AG09319 (cell line): ENCODE results near the gene HOXD11.

Experiments used
- DNase-seq: peaks from one replicate; pipeline ENCODE4 v3.0.0-alpha.2; 2010; ENCODE audit warnings: low read depth; ENCODE audit errors: extremely low read depth
- TF ChIP-seq, protein P1 (sequence below): IDR thresholded peaks from 2 replicates; pipeline ENCODE4 v1.5.1; 2011; ENCODE audit warnings: low read depth, mild to moderate bottlenecking, inconsistent platforms, low read length, moderate library complexity

The HOXD11 gene

GRCh38 chr2:176146101-176146500 is 39.0 kb downstream of the HOXD11 start:
- no peak for DNase-seq
- TF ChIP-seq, protein P1, sequence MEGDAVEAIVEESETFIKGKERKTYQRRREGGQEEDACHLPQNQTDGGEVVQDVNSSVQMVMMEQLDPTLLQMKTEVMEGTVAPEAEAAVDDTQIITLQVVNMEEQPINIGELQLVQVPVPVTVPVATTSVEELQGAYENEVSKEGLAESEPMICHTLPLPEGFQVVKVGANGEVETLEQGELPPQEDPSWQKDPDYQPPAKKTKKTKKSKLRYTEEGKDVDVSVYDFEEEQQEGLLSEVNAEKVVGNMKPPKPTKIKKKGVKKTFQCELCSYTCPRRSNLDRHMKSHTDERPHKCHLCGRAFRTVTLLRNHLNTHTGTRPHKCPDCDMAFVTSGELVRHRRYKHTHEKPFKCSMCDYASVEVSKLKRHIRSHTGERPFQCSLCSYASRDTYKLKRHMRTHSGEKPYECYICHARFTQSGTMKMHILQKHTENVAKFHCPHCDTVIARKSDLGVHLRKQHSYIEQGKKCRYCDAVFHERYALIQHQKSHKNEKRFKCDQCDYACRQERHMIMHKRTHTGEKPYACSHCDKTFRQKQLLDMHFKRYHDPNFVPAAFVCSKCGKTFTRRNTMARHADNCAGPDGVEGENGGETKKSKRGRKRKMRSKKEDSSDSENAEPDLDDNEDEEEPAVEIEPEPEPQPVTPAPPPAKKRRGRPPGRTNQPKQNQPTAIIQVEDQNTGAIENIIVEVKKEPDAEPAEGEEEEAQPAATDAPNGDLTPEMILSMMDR = no peak

- DNase-seq = no peak
- TF ChIP-seq, protein P1 = no peak
Measured at GRCh38 chr2:176146645-176147044, 39.6 kb downstream of the HOXD11 start.

GRCh38 chr2:176147210-176147799 is 40.2 kb downstream of the HOXD11 start:
- no peak for DNase-seq
- TF ChIP-seq, protein P1 = no peak

DNA sequence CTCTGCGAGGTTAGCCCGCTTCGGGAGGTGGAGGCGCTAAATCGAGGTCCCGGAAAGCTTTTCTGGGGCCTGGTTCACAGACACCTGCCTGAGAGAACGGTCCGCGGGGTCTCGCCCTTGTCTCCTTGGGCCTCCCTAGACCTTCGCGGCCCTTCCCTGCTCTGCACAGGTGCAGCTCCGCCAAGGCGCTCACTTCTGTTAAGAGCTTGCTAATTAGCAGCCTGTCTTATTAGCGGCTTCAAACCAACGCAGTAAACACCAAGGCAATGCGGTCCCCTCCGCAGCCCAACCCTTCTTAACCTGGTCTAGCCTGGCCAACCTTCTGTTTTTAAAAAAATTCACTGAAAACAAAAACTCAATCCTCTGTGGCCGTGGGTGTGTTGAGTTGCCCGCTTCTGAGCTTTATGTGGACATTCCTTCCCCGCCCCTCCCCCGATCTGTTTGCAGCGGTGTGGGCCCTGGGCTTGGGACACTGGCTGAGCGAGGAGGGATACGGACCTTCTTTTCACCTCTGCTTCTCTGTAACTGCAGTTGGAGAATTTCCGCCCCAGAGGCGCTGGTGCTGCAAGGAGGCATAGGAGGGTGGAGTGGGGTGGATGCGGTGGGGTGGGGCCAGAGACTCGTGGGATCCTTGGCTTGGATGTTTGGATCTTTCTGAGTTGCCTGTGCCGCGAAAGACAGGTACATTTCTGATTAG is 40.9 kb downstream of the HOXD11 start:
- DNase-seq = no peak
- TF ChIP-seq, protein P1 = no peak

- TF ChIP-seq, protein P1 = no peak
- DNase-seq = no peak
Measured at GRCh38 chr2:176148751-176149421, 41.8 kb downstream of the HOXD11 start.

- TF ChIP-seq, protein P1 = no peak
- no peak for DNase-seq
Measured at GRCh38 chr2:176149481-176149938, 42.4 kb downstream of the HOXD11 start.
